ENCODE results near the gene PICALM. TPM values are rescaled to one million over a fixed set of nuclear protein-coding genes. Genes with fewer than 3 reads are reported as not detected.

PICALM gene
- total and polyA plus RNA-seq, 9 of the 15 experiments (the other 6 are each of a cell fraction or from before 2014, with no cell fraction given): 41.3 to 990 (median 309) TPM

GRCh38 chr11:85955531-85955930 is 113.4 kb downstream of the PICALM start (continued):
- TF ChIP-seq KAT2B (IDR thresholded peaks at IDR 0.05; ENCODE audit: low read depth, low read length): no peak
- no peak for TF ChIP-seq ZFP91 (CRISPR knock-in tag; IDR thresholded peaks at IDR 0.05)
- no peak for TF ChIP-seq ZC3H11A (IDR thresholded peaks at IDR 0.05; ENCODE audit: low read depth, low read length)

GRCh38 chr11:85953491-85954143 is 115.3 kb downstream of the PICALM start:
- H2AFZ ChIP-seq (ENCODE audit: low read depth, low read length): no peak overlapping the region
- no peaks in the 10 kb centered on the region for H3K9me3 ChIP-seq (replicated peaks; ENCODE audit: control insufficient read depth, insufficient read depth, low read depth, low read length)
- 19% methylated on average over 2 of the region's 2 CpGs for WGBS (ENCODE audit: insufficient coverage, low coverage, missing lambda C conversion rate)
- no peak overlapping the region for H3K4me2 ChIP-seq (ENCODE audit: insufficient read depth, low read length)
- no peaks in the 10 kb centered on the region for H3K4me1 ChIP-seq (replicated peaks in 1 of 2; ENCODE audit: control insufficient read depth in 2 of 2, insufficient read depth in 2 of 2, low read length in 2 of 2)
- no peak overlapping the region for H3K9ac ChIP-seq (ENCODE audit: insufficient read depth in 1 of 2, low read depth in 2 of 2, low read length in 2 of 2)
- ChIA-PET CTCF (ENCODE audit: low intra/inter-chr PET ratio) (no interaction called here), POLR2A (interaction anchor here (1.0 to 1.2 kb wide), 4 partner anchors 9 to 383 kb away, joined by 3 read pairs; no protein-coding TSS in a partner anchor)
- intact Hi-C loops (cut with micrococcal nuclease) (no loop called here), in situ Hi-C loops (cut with MboI) (no loop called here)
- no peaks in the 10 kb centered on the region for H3K9me1 ChIP-seq (ENCODE audit: control insufficient read depth, insufficient read depth, low read length)
- DNase-seq (ENCODE audit: extremely low read depth in 1 of 4, low spot score in 3 of 4): peak in 3 of 4 experiments; percentile 14 to 19 (median 18)
- ATAC-seq: peak; percentile 33
- H3K79me2 ChIP-seq (ENCODE audit: control insufficient read depth, insufficient read depth, low read length): no peaks in the 10 kb centered on the region
- FAIRE-seq: no peak
- no peaks in the 10 kb centered on the region for H3K27me3 ChIP-seq (ENCODE audit: control insufficient read depth in 2 of 2, insufficient read depth in 2 of 2, low read length in 2 of 2)
- no peak overlapping the region for H3K4me3 ChIP-seq
- H3K27ac ChIP-seq (ENCODE audit: extremely low read depth, low read depth, low read length): no peak overlapping the region
- peaks cover 43% of the 10 kb centered on the region for H3K36me3 ChIP-seq (ENCODE audit: control insufficient read depth, insufficient read depth, low read length)
- no peaks in the 10 kb centered on the region for H4K20me1 ChIP-seq (replicated peaks; ENCODE audit: control insufficient read depth, insufficient read depth, low read length)
- BruUV-seq (replicated peaks): no TSS peak
- no peak for TF ChIP-seq ZNF121 (CRISPR knock-in tag; conservative IDR thresholded peaks at IDR 0.05)
- 0 out of 2 replicates have a peak, but pooled peaks have one; percentile 8 for TF ChIP-seq THRB (CRISPR knock-in tag; conservative IDR thresholded peaks at IDR 0.05)
- no peak for TF ChIP-seq ZNF282 (CRISPR knock-in tag; IDR thresholded peaks at IDR 0.05)
- peak; percentile 91 for TF ChIP-seq RBM22 (IDR thresholded peaks at IDR 0.05; ENCODE audit: low read depth, low read length, poor library complexity, severe bottlenecking)
- TF ChIP-seq STAG1 (CRISPR knock-in tag; IDR thresholded peaks at IDR 0.05; ENCODE audit: borderline replicate concordance): no peak
- TF ChIP-seq MTA3 (IDR thresholded peaks at IDR 0.05; ENCODE audit: borderline replicate concordance): no peak
- no peak for TF ChIP-seq AFF1 (IDR thresholded peaks at IDR 0.05; ENCODE audit: low read depth in 1 of 2, partially characterized antibody in 2 of 2)
- TF ChIP-seq POLR2B (IDR thresholded peaks at IDR 0.05; ENCODE audit: low read depth, partially characterized antibody): peak; percentile 24
- no peak for TF ChIP-seq ELF4 (CRISPR knock-in tag; IDR thresholded peaks at IDR 0.05)
- peak; percentile 59 for TF ChIP-seq POLR2A (conservative IDR thresholded peaks at IDR 0.05)
- TF ChIP-seq HNRNPLL (IDR thresholded peaks at IDR 0.05; ENCODE audit: low read depth, low read length, poor library complexity, severe bottlenecking): no peak

Data from K562 (cell line).